Measurements from ENCODE around the gene IRGM.
"Not testable (repeated sequence)": the region's sequence is repeated elsewhere in the genome, so short reads cannot be mapped to it uniquely, and the experiment has no call there.

Gene IRGM

DNA sequence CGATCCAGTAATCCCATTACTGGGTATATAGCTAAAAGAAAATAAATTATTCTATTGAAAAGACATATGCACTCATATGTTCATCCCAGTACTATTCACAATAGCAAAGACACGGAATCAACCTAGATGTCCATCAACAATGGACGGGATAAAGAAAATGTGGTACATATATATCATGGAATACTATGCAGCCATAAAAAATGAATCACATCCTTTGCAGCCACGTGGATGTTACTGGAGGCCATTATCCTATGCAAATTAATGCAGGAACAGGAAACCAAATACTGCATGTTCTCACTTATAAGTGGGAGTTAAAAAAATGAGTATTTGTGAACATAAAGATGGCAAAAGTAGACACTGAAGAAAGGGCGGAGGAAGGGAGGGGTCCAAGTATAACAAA lies 16.6 kb upstream of the IRGM start:
- DNase-seq (ENCODE audit: low spot score): no peak
- POLR2A ChIA-PET (ENCODE audit: low non-redundant PET): no interaction called here
- CTCF ChIA-PET: no interaction called here
- TF ChIP-seq CTCF (conservative IDR thresholded peaks at IDR 0.05; ENCODE audit: low read depth): no peak
- H3K27ac ChIP-seq: no peak overlapping the region

DNA sequence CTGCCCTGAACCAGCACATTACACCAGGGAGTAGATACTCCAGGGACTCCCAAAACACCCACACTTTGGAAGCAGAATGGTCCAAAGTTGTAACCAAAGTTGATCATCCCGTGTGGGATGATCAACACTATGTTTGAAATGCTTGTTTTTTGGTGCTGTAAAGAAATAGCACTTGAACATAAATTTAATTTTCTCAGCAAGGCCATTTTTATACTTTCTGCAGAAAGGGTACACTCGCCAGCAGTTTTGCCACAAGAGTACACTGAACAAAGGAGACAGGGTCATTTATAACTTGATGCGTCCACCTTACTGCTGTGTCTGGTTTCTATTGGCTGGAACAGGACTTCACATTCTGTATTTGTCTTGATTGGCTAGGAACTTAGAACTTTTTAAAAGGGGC lies 14.5 kb upstream of the IRGM start:
- DNase-seq (ENCODE audit: low spot score); POLR2A ChIA-PET (ENCODE audit: low non-redundant PET); H3K27ac ChIP-seq: not testable (repeated sequence)
- CTCF ChIA-PET: interaction anchor here (0.6 kb wide), 1 partner anchor 137 kb away, joined by 3 read pairs; no protein-coding TSS in a partner anchor

- POLR2A ChIA-PET (ENCODE audit: low non-redundant PET): no interaction called here
- no peak for DNase-seq (ENCODE audit: low spot score)
- TF ChIP-seq CTCF (conservative IDR thresholded peaks at IDR 0.05; ENCODE audit: low read depth): no peak
- no peak overlapping the region for H3K27ac ChIP-seq
- CTCF ChIA-PET: interaction anchor here (0.7 kb wide), 1 partner anchor 377 kb away, joined by 3 read pairs; no protein-coding TSS in a partner anchor
Measured at GRCh38 chr5:150836064-150836463, 10.3 kb upstream of the IRGM start.

GRCh38 chr5:150836703-150837102 lies 9.6 kb upstream of the IRGM start:
- DNase-seq (ENCODE audit: low spot score): no peak
- CTCF ChIA-PET: no interaction called here
- TF ChIP-seq CTCF (conservative IDR thresholded peaks at IDR 0.05; ENCODE audit: low read depth): no peak
- no peak overlapping the region for H3K27ac ChIP-seq
- POLR2A ChIA-PET (ENCODE audit: low non-redundant PET): interaction anchor here (0.6 kb wide), 1 partner anchor 298 kb away, joined by 3 read pairs; no protein-coding TSS in a partner anchor

DNA sequence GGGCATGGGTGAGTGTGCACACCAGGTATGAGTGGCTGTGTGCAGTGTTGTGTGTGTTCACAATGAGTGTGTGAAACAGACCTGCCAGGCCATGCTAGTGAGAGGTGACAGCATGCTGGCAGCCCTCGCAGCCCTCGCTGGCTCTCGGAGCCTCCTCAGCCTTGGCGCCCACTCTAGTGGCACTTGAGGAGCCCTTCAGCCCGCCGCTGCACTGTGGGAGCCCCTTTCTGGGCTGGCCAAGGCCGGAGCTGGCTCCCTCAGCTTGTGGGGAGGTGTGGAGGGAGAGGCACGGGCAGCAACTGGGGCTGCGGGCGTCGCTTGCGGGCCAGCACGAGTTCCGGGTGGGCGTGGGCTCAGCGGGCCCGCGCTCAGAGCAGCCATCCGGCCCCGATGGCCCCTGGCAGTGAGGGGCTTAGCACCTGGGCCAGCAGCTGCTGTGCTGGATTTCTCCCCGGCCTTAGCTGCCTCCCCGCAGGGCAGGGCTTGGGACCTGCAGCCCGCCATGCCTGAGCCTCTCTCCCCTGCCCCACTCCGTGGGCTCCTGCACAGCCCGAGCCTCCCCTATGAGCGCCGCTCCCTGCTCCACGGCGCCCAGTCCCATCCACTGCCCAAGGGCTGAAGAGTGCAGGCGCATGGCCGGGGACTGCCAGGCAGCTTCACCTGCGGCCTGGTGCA lies 999 bp upstream of the IRGM start:
- H3K27ac ChIP-seq; DNase-seq (ENCODE audit: low spot score): not testable (repeated sequence)
- ChIA-PET POLR2A (ENCODE audit: low non-redundant PET) (interaction anchor here (0.7 kb wide), 1 partner anchor 86 kb away, joined by 3 read pairs; the partner anchor contains the start of gene DCTN4), CTCF (interaction anchor here (2.4 kb wide), 1 partner anchor 44 kb away, joined by 26 read pairs; no protein-coding TSS in a partner anchor)

DNA sequence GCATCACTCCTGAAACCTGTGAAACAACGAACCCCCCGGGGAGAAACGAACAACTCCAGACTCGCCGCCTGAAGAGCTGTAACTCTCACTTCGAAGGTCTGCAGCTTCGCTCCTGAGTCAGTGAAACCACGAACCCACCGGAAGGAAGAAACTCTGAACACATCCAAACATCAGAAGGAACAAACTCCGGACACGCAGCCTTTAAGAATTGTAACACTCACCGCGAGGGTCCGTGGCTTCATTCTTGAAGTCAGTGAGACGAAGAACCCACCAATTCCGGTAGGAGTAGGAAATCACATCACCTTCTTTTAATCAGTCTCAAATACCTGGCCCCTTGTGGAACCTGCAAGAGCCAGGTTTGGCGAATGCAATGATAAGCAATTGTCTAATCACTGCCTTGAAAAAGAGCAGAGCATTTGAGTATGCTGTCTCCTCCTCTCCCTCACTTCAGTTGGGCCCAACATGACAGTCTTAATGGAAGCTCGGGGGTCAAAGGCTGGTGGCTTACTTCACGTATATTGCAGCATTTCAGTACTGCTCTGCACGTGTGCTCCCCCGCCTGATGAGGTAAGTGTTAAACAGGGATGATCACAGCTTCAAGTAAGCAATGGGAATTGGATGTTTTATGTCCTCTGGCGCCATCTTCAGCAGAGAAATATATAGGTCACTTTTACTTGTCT lies 473 bp downstream of the IRGM start:
- ChIA-PET CTCF (interaction anchor here (0.6 to 2.4 kb wide), 25 partner anchors 13 to 473 kb away, joined by 3 to 26 read pairs (median 4); partner anchors contain the start of gene RBM22), POLR2A (ENCODE audit: low non-redundant PET) (no interaction called here)
- no peak overlapping the region for H3K27ac ChIP-seq
- peak; percentile 86 for DNase-seq (ENCODE audit: low spot score)
- TF ChIP-seq CTCF (conservative IDR thresholded peaks at IDR 0.05; ENCODE audit: low read depth): peak; percentile 87

DNA sequence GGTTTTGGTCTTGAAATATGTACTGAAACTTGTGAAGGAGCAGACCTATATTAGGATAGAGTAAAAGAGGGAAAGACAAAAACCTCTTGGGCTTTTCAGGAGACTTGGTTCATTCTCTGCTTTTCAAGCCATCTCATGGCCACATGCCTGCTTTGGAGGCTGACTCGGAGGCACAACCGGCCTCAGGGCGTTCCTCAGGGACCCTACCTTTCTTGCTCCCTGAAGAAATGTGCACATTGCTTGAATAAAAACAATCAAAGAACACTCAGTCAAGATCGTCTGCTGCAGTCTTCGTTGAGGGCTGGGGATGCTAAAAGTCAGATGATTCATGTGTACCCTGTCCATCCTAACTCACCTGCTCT lies 994 bp downstream of the IRGM start:
- CTCF ChIA-PET: interaction anchor here (0.6 to 2.4 kb wide), 16 partner anchors 22 to 288 kb away, joined by 3 to 26 read pairs (median 4); partner anchors contain the start of gene RBM22
- TF ChIP-seq CTCF (conservative IDR thresholded peaks at IDR 0.05; ENCODE audit: low read depth): peak; percentile 57
- no peak overlapping the region for H3K27ac ChIP-seq
- POLR2A ChIA-PET (ENCODE audit: low non-redundant PET): interaction anchor here (0.7 kb wide), 1 partner anchor 405 kb away, joined by 3 read pairs; the partner anchor contains the start of gene GM2A
- DNase-seq (ENCODE audit: low spot score): no peak
